Activated gamma-delta T cell treated with anti-CD3 and anti-CD28 coated beads, Interleukin-2, amount 50 U/mL, for 16 hours (primary cell): ENCODE results near the gene CHEK1.
A peak's percentile ranks its signal among the peaks of the same experiment; 100 is the strongest.
"Not testable (repeated sequence)": the region's sequence is repeated elsewhere in the genome, so short reads cannot be mapped to it uniquely, and the experiment has no call there.

Experiments used
- DNase-seq: peaks from one replicate; pipeline ENCODE4 v3.0.0-alpha.2; 2020; ENCODE audit warnings: low read depth

Gene CHEK1

DNA sequence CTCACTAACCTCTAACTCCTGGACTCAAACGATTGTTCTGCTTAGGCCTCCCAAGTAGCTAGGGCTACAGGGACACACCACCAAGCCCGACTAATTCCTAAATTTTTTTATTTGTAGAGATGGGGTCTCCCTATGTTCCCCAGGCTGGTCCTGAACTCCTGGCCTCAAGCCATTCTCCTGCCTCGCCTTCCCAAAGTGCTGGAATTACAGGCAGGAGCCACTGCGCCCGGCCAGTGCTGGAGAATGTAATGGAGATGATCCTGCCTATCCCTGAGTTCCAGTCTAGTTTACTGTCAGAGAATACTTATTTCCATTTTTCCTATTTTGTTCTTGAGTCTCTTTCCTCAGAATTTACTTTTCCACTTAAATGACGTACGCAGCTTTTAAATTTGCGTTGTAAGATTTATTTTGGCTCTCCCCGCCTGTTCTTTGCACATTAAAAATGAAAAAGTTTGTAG, at the start of gene CHEK1:
TSS of gene CHEK1 (plus strand) at position 408 of the 458 bp plus-strand sequence. CDS start 1,606 bp downstream, outside the sequence.
- no peak for DNase-seq

GRCh38 chr11:125577181-125577580, 47.8 kb upstream of the CHEK1 start:
- DNase-seq: not testable (repeated sequence)

GRCh38 chr11:125578783-125579182, 46.2 kb upstream of the CHEK1 start:
- DNase-seq: no peak

DNA sequence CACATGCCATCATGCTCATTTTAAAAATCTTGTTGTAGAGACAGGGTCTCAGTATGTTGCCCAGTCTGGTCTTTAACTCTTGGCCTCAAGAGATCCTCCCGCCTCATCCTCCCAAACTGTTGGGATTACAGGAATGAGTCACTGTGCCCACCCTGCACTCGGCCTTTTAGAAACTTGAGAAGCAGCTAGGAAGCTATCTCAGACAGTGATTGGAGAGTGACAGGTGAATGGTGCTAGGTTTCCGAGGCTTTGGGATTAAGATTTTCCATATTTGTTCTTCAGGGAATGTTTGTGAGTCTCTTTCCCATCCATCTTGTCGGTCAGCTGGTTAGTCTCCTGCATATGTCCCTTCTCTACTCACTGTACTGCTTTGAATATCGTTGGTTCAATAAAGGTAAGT, 45.2 kb upstream of the CHEK1 start:
- no peak for DNase-seq

GRCh38 chr11:125583496-125583895, 41.5 kb upstream of the CHEK1 start:
- no peak for DNase-seq

GRCh38 chr11:125585487-125585886, 39.5 kb upstream of the CHEK1 start:
- no peak for DNase-seq

DNA sequence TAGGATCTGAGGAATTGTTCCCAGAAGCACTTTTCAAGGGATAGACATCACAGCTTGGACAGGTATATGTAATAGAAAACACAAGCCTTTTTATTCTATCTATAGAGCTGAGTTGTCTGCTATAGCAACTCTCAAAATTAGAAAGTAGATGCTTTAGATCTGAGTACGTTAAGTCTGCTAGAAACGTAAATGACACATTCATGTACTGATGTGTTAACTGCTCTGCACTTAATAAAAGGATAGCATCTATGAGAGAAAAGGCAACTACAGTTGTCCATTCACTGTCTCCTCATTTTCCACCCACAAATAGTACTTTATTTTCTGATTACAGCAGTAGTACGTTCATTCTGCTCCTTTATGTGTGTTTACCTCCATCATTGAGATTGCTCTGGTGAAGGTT, 38.3 kb upstream of the CHEK1 start:
- DNase-seq: no peak

GRCh38 chr11:125587480-125587879, 37.5 kb upstream of the CHEK1 start:
- no peak for DNase-seq

GRCh38 chr11:125588505-125588904, 36.5 kb upstream of the CHEK1 start:
- DNase-seq: no peak

DNA sequence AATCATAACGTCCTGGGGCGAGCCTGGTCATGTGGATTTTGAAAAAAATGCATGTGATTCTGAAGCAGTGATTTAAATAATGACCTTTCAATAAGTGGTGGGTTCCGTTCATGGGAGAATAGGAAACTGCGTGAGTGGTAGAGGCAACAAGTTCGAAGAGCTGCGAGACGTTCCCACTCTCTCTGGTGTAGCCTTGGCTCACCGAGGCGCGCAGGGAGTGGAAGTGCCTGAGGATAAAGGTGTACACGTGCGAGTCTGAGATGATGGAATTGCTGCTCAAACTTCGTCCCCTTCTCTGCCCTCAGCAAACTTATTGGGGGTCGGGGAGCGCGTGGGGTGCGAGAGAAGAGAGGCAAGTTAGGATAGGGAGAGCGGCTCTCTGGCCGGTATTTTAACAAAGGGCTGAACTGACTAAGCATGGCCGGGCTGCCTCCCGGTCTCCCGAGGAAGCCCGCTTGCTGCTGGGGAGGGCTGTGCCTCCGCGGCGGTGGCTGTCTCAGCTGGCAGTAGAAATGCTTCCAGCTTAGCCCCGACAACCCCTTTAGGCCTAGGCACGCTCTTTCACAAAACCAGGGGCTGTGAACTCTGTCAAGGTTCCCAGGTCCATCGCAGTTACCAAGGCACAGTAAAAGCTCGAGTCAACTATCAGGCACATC, 33.2 kb upstream of the CHEK1 start:
- DNase-seq: no peak

DNA sequence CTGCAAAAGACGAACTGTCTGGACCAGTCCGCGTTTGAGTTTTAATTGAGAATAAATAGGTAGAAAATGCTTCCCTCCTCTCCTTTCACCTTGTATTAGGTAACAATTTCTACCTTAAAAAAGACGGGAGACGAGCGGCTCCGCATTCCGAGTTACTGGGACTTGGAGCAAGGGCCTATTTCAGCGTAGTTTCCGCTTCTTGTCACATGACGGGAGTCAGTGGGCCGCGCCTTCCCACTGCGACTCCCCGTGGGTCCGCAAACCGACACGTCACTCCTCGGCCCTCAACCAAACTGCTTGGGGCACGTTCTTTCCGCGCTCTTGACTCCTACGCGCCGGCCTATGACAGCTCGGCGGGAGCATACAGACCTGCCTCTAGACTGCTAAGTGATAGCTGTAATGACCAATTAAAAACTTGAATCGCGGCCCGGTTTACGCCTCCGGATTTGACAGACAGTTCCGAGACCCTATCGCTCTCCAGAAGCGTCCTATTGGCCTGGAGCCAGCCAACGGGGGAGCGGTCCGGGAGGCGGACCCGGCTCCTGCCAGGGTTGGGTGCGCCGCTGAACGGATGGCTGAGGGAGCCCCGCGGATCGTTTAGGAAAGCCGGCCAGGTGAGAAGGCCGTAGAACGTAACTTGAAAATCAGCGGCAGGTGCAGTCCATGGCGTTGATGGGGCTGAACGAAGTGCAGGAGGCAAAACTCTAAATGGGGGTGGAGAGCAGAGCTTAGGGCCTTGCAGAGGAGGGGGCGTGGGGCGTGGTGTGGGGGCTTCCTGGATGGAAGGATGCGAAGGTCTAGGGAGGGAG, 32.5 kb upstream of the CHEK1 start, which contains the start of gene STT3A:
TSS of gene STT3A (plus strand) at position 548 of the 809 bp plus-strand sequence. CDS start 3,064 bp downstream, outside the sequence.
- DNase-seq: peak; percentile 96

- no peak for DNase-seq
These were observed 31.7 kb upstream of the CHEK1 start for GRCh38 chr11:125593114-125593820.

DNA sequence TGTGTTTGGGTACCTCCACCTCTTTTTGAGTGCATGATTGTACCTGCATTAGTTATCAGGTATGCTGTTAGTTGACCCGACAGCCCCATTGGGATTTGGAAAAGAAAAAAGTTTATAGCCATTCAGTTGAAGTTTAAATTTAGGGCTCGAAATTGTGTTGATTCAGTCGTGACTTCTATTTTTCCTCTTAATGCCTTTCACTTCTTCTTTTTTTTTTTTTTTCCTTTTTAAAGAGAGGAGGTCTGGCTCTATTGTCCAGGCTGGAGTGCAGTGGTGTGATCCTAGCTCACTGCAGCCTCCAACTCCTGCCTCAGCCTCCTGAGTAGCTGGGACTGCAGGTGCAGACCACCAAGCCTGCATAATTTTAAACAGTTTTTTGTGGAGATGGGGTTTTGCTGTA, 30.0 kb upstream of the CHEK1 start:
- DNase-seq: no peak

DNA sequence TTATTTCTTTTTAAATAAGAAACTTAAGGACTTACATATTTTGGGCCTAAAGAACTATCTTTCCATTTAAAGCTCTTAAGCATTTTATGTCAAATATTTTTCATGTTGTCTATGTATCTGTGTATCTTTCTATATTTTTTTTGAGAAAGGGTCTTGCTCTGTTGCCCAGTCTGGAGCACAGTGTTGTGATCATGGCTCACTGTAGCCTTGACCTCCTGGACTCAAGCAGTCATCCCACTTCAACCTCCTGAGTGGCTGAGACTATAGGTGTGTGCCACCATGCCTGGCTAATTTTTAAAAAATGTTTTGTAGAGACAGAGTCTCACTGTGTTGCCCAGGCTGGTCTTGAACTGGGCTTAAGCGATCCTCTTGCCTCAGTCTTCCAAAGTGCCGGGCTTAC, 24.3 kb upstream of the CHEK1 start:
- no peak for DNase-seq

DNA sequence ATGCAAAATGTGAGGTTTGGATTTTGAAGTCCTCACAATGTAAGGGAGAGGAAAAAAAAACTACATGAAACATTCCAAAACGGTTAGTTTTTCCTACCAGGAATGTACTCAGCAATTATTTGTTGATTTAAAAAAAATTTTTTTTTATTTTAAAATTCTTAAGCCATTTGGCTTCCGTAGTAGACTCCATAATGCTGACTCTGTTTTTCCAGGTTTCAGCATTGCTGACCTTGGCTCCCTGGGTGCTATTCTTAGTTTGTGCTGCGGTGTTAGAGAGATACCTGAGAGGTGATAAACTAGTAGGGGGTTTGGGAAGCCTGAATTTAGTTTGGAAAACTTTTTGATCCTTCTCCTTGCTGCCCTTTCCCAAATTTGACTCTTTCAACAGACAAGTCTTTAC, 21.8 kb upstream of the CHEK1 start:
- DNase-seq: no peak

GRCh38 chr11:125605417-125605816, 19.5 kb upstream of the CHEK1 start:
- no peak for DNase-seq

DNA sequence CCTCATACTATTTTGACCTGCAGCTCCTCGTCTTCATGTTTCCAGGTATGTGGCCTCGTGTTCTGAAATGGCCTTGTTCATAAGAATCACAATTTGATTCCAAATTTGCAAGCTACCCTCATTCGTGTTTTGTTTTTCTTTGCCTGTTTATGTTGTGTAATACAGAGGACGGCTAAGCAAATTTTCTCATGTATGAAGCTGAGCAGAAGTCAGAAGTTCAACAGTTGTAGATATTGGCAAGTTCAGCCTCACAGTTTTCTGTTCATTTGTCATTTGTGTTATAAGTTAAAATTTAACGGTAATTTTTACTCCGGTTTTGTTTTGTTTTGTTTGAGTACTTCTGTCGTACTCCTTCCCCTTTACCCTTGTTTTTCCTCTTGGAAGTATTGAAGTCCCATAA, 15.4 kb upstream of the CHEK1 start:
- no peak for DNase-seq

DNA sequence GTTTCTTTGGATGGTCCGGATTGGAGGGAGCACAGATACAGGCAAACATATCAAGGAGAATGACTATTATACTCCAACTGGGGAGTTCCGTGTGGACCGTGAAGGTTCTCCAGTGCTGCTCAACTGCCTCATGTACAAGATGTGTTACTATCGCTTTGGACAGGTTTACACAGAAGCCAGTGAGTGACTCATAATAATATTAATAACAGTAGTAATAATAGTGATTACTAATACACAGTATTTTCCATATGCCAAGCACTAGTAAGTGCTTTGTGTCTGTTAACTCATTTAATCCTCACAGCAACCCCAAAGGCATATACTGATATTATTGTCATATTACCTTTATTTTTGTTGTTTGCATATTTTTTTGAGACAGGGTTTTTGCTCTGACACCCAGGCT, 6.6 kb upstream of the CHEK1 start:
- DNase-seq: no peak

DNA sequence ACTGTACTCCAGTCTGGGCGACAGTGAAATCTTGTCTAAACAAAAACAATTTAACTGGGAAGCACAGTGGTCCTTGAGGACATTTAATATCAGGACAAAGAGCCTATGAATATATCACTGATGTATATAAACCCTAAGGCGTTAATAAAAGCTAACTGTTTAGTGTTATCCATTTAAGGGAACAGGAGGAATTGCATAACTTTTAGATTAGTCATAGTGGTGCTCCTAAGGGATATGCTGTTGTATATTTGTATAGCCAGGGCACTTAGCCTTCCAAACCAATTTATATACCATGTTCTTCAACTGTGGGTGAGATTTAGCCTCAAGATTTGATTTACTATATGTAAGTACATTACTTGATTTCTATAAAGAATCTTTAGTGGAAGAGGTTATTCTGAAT, 3.0 kb upstream of the CHEK1 start:
- DNase-seq: no peak

GRCh38 chr11:125623064-125623463, 1.9 kb upstream of the CHEK1 start:
- DNase-seq: no peak

DNA sequence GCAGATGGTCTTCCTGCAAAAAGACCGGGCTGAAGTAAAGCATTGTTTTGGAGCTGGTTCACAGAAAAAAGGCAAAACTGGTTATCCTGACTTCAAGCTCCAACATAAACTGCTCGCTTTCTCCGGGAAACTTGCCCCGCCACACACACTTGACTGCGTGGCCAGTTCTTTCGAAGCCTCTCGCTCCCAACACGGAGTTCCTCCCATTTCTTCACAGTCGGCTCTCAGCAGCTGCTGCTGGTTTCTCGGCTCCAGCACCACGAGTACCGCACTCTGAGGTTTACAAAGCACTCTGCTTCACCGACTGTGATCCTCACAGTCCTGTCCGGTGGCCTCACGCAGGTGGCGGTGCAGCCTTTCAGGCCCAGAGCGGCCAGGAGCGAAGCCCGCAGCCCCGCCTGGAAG, 264 bp downstream of the CHEK1 start:
- DNase-seq: no peak

DNA sequence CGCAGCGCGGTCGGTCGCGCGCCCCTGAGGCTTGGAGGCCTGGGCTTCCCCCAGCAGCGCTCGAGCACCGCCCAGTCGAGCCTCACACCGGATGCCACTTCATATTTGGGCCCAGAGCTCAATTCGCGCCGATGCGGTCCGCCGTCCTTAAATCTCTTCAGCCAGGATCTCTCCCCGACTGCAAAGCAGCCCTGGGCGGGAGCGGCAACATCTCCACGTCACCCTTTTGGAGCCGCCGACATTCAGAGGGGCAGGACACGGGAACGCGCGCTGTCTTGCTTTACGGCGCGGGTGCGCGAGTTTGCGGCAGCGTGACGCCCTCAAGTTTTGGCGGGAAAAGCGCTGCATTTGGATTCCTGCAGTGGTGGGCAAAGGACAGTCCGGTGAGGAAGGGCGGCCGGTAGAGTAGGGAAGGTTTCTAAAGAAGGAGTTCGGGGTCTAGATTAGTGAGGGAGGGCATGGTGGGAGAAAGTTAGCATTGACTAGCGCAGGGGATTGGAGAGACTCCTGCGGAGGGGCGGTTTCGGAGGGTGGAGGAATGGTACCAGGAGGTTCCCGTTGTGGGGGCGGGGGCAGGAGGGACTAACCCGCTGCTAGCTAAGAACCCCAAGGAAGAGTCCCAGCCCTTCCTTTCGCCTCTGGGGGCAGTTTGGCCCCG, 796 bp downstream of the CHEK1 start:
- DNase-seq: peak; percentile 70
